Retinal pigment epithelial cell (primary cell): ENCODE results near the gene LRRC39.

Experiments used
- DNase-seq: peaks from one replicate; pipeline ENCODE4 v3.0.0-alpha.2; 2010; ENCODE audit warnings: low read depth
- H3K4me3 ChIP-seq: 2 replicates; pipeline ENCODE4 v1.5.1; 2011; ENCODE audit warnings: mild to moderate bottlenecking, low read length, control low read depth, moderate library complexity
- CTCF ChIP-seq: conservative IDR thresholded peaks from 2 replicates; pipeline ENCODE4 v1.5.1; 2011; ENCODE audit warnings: low read depth, low read length, control low read depth, inconsistent platforms

Gene LRRC39

GRCh38 chr1:100151679-100152078 is 26.4 kb downstream of the LRRC39 start:
- TF ChIP-seq CTCF, result no peak
- H3K4me3 ChIP-seq, result no peak overlapping the region
- DNase-seq, result no peak

GRCh38 chr1:100147875-100148274 is 30.2 kb downstream of the LRRC39 start:
- TF ChIP-seq CTCF, result no peak
- no peak overlapping the region for H3K4me3 ChIP-seq
- DNase-seq, result no peak

GRCh38 chr1:100146958-100147357 is 31.1 kb downstream of the LRRC39 start:
- H3K4me3 ChIP-seq, result no peak overlapping the region
- no peak for TF ChIP-seq CTCF
- no peak for DNase-seq

GRCh38 chr1:100145116-100145515 is 32.9 kb downstream of the LRRC39 start:
- TF ChIP-seq CTCF, result no peak
- no peak for DNase-seq

GRCh38 chr1:100142343-100142742 is 35.7 kb downstream of the LRRC39 start:
- TF ChIP-seq CTCF, result no peak
- no peak for DNase-seq
- no peak overlapping the region for H3K4me3 ChIP-seq

More at GRCh38 chr1:100145116-100145515, 32.9 kb downstream of the LRRC39 start:
- H3K4me3 ChIP-seq, result no peak overlapping the region

GRCh38 chr1:100141192-100141591 is 36.9 kb downstream of the LRRC39 start:
- no peak overlapping the region for H3K4me3 ChIP-seq

More at GRCh38 chr1:100141192-100141591, 36.9 kb downstream of the LRRC39 start:
- DNase-seq, result no peak
- no peak for TF ChIP-seq CTCF
